Ovary (tissue), 9 donors: Measurements from ENCODE around the gene LAPTM5. TPM values are rescaled to one million over a fixed set of nuclear protein-coding genes. Genes with fewer than 3 reads are reported as not detected.

Experiments
- DNase-seq, 5 donors: peaks; one replicate each; pipeline ENCODE4 v3.0.0-alpha.2; 2019 to 2020
- H3K27ac ChIP-seq, 2 donors: fragments of 200-600 bp; one replicate each; pipeline versions ENCODE4 v1.5.1 to v1.8.0; 2019 to 2022
- H3K27me3 ChIP-seq: fragments of 200-600 bp; one replicate; pipeline ENCODE4 v1.8.0; 2022
- H3K36me3 ChIP-seq: fragments of 200-600 bp; sonication (generic); one replicate; pipeline ENCODE4 v1.5.1; 2019
- H3K4me1 ChIP-seq: one replicate; pipeline ENCODE4 v1.8.1; 2013; ENCODE audit warnings: mild to moderate bottlenecking, moderate library complexity; ENCODE audit not compliant: insufficient read depth
- H3K4me3 ChIP-seq: fragments of 200-600 bp; sonication (generic); one replicate; pipeline ENCODE4 v1.5.1; 2017
- H3K9me3 ChIP-seq, 2 donors: fragments of 200-600 bp in 1 of 2; sonication (generic) in 1 of 2; one replicate each; pipeline versions ENCODE4 v1.5.1 to v1.8.1; 2013 to 2019; ENCODE audit warnings: mild to moderate bottlenecking in 1 of 2, moderate library complexity in 1 of 2
- CTCF ChIP-seq, 3 donors: fragments of 450-650 bp in 2 of 3; fragments of 200-600 bp in 1 of 3; IDR thresholded peaks; one replicate each; pipeline versions ENCODE4 v1.5.1 to v1.8.0; 2016 to 2022; ENCODE audit warnings: antibody characterized with exemption in 3 of 3, mild to moderate bottlenecking in 1 of 3
- EP300 ChIP-seq: sonication (generic); formaldehyde crosslinking; IDR thresholded peaks from one replicate; pipeline ENCODE4 v1.6.1; 2017; ENCODE audit warnings: antibody characterized with exemption
- POLR2A ChIP-seq: fragments of 450-650 bp; IDR thresholded peaks from one replicate; pipeline ENCODE4 v1.6.1; 2017; ENCODE audit warnings: antibody characterized with exemption, mild to moderate bottlenecking, moderate library complexity
- WGBS, 3 donors: extraction: QIAGEN DNeasy Blood & Tissue Kit in 1 of 3; methylation state at CpG; one replicate each; pipeline versions ENCODE4 v1.1.5 to v1.1.7; 2013 to 2017; 5-methylcytosine and 5-hydroxymethylcytosine counted together
- intact Hi-C, 4 donors: fragments of 100-400 bp; cut with DNase I; formaldehyde crosslinking; loops; one replicate each; pipeline versions ENCODE4 v1.11.0 to v1.15.1; 2022 to 2023
- polyA plus RNA-seq, 2 donors: library from polyadenylated mRNA; stranded (reverse); fragments of 200-250 nt in 1 of 2; fragments of 350-450 nt in 1 of 2; fragmentation: Illumina TruSeq in 1 of 2; extraction: RNeasy Lipid Tissue Mini Kit (QIAGEN cat#74804) in 1 of 2; gene quantifications; one replicate each; pipeline ENCODE4 v1.2.3, GENCODE V29; 2013 to 2014
- total RNA-seq, 7 donors: library from RNA; depleted of rRNA in 2 of 7; stranded (reverse); fragments of >200 nt in 2 of 7; fragmentation: NEBNext Ultra II Directional in 3 of 7; extraction: Animal tissue kit (Norgen Biotek cat#: 25700) in 3 of 7; gene quantifications; one replicate each; pipeline versions ENCODE4 v1.1.0 to v1.2.4, GENCODE V29; 2016 to 2023
- donor health status: DM: no; HTN: no; CAD: no; lungs with moderate emphysema.
- donor health status: DM: no; HTN: no; CAD: no.
- donor health status: Bipolar disorder and iron deficiency.
- donor health status: DM: yes; HTN: yes; CAD: no.
- donor health status: DM: no; HTN: no; CAD: no.
- donor health status: DM: yes; HTN: yes; CAD: no.

Gene LAPTM5
- total and polyA plus RNA-seq, 9 donors = 15.3 to 103 (median 20.3) TPM

DNA sequence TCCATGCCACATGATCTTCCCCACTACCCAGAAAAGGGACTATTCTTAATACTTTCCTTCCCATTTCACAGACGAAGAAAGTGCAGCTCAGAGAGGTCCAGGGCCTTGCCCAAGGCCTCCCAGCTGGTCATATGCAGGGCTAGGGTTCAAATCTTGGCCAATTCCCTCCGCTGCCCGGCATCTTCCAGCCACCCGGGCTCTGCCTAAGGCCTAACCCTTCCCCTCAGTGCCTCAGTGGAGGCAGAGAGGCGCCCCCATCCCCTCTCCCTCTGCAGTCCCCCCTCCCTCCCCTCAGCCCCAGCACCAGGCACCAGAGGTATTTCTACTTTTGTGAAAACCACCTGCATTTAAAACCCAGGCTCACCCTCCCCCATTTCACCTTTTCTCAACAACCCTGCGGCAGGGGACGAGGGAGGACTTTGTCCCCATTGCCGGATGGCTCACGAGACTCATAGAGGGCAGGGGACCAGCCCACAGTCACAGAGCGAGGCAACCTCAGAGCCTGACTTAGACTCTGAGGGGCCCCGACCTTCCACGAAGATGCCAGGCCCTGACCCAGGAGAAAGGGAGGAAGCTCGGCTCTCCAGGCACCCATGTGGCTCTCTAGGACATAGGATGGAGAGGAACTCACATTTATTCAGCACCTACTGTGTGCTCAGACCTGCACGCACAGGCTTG, 12.3 kb downstream of the LAPTM5 start:
- Histone ChIP-seq H3K9me3 (no peaks in the 10 kb centered on the region), H3K4me1 (no peaks in the 10 kb centered on the region), H3K36me3 (no peaks in the 10 kb centered on the region), H3K4me3 (no peak overlapping the region), H3K27ac (no peak overlapping the region), H3K27me3 (no peaks in the 10 kb centered on the region)
- TF ChIP-seq CTCF (IDR thresholded peaks at IDR 0.05) (no peak), POLR2A (no peak), EP300 (no peak)
- intact Hi-C loops = no loop called here
- no peak for DNase-seq
- WGBS, 3 donors = 86 to 93% (median 87%) methylated on average over 14 of the region's 14 CpGs

DNA sequence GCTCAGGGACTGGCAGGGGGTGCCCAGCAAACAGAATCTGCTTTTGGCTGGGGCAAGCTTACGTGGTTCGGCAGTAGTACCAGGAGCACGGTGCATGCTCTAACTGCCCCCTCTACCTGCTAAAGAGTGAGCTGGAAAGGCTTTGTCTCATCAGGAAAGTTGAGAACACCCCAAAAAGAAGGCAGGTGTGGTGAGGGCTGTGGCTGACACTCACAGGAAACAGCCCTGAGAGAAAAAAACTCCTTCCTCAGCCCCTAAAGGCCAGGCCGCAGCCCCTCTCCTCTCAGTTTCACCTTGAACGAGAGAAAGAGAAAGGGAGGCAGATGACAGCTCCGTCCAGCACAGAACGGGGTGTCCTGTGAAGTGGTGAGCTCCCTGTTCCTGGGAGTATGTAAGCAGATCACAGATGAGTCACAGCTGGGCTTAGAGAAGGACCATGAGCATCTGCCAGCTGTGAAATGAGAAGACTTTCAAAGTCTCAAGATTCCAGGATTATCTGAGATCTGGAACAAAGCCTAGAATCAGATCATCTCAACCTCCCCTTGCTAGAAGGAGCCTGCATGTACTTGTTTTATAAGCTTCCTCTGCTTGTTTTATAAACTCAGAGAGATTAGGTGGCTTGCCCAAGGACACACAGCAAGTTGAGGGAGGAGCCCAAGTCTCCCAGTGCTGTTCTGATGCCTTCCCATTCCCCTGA, 13.4 kb downstream of the LAPTM5 start:
- no peaks in the 10 kb centered on the region for H3K4me1 ChIP-seq
- intact Hi-C loops = no loop called here
- WGBS, 3 donors = 42 to 43% (median 43%) methylated on average over 7 of the region's 7 CpGs

GRCh38 chr1:30743584-30744059, 14.0 kb downstream of the LAPTM5 start:
- WGBS, 3 donors = 51 to 61% (median 57%) methylated on average over 4 of the region's 4 CpGs
- H3K27ac ChIP-seq = no peak overlapping the region
- no peaks in the 10 kb centered on the region for H3K9me3 ChIP-seq
- H3K4me1 ChIP-seq = no peaks in the 10 kb centered on the region
- TF ChIP-seq EP300 (no peak), POLR2A (no peak), CTCF (IDR thresholded peaks at IDR 0.05) (no peak)
- intact Hi-C loops = no loop called here
- no peak for DNase-seq
- no peaks in the 10 kb centered on the region for H3K36me3 ChIP-seq
- no peak overlapping the region for H3K4me3 ChIP-seq
- H3K27me3 ChIP-seq = no peaks in the 10 kb centered on the region

More for the DNA sequence above, 13.4 kb downstream of the LAPTM5 start:
- no peak for DNase-seq
- H3K27ac ChIP-seq = no peak overlapping the region
- no peaks in the 10 kb centered on the region for H3K9me3 ChIP-seq
- no peak overlapping the region for H3K4me3 ChIP-seq
- TF ChIP-seq EP300 (no peak), POLR2A (no peak), CTCF (IDR thresholded peaks at IDR 0.05) (no peak)
- no peaks in the 10 kb centered on the region for H3K27me3 ChIP-seq
- no peaks in the 10 kb centered on the region for H3K36me3 ChIP-seq

DNA sequence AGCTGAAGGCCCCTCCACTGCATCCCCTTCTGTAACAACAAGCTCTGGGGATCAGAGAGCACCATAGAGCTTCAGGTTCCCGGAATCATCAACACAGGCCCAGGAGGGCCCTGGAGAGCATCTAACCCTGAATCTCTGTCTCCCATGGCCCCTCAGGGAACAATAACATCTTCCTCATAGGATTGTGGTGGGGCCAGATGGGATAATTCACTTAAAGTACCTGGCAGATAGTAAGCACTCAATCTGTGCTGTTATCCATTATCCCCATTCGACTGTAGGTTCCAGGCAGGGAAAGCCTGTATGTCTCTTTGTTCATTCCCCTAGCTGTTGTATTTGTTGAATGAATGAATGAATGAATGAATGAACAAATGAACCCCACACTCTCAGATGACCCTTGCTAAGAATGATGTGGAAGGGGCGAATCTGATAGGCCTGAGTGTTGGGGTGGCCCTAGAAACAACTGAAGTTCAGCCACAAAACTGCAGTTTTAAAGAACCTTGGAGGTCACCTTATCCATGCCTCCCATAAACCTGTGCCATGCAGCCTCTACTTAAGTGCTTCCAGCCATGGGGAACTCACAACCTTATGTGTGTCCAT, 14.5 kb downstream of the LAPTM5 start:
- no peak for DNase-seq
- 93 to 97% (median 93%) methylated on average over 3 of the region's 3 CpGs for WGBS, 3 donors
- Histone ChIP-seq H3K36me3 (no peaks in the 10 kb centered on the region), H3K27me3 (no peaks in the 10 kb centered on the region), H3K9me3 (no peaks in the 10 kb centered on the region), H3K27ac (no peak overlapping the region), H3K4me1 (no peaks in the 10 kb centered on the region), H3K4me3 (no peak overlapping the region)
- intact Hi-C loops = no loop called here
- no peak for TF ChIP-seq CTCF (IDR thresholded peaks at IDR 0.05)
- TF ChIP-seq EP300 = no peak
- no peak for TF ChIP-seq POLR2A
